CD4-positive, alpha-beta T cell (primary cell): Measurements from ENCODE around the gene SCRN1. TPM values are rescaled to one million over a fixed set of nuclear protein-coding genes. Genes with fewer than 3 reads are reported as not detected.

Source experiments
- ATAC-seq: fragments of 200-7000 bp; cut with Tn5 transposase; one replicate; pipeline ENCODE4 v1.10.0; 2022; ENCODE audit warnings: mild to moderate bottlenecking; ENCODE audit not compliant: poor library complexity
- CTCF ChIA-PET: fragments of 350-600 bp; sonication (Branson Sonifier 250); formaldehyde crosslinking; loops from one replicate; lab custom pipeline; 2021; ENCODE audit warnings: antibody characterized with exemption, inconsistent platforms; lab: Charles Lee
- POLR2A ChIA-PET: fragments of 350-600 bp; sonication (Branson Sonifier 250); formaldehyde crosslinking; loops from one replicate; lab custom pipeline; 2021; ENCODE audit warnings: antibody characterized with exemption, inconsistent platforms; lab: Charles Lee
- DNase-seq, 14 experiments: peaks; one replicate each; pipeline ENCODE4 v3.0.0-alpha.2; 2013 to 2020; ENCODE audit warnings: mixed read lengths in 2 of 14
- H3K27ac ChIP-seq, 2 donors: one replicate each; pipeline versions ENCODE4 v1.5.1 to v1.7.0; 2013; ENCODE audit warnings: low read length in 2 of 2, low read depth in 1 of 2, mild to moderate bottlenecking in 1 of 2
- H3K27me3 ChIP-seq, 2 experiments: 1 replicate in 1 of 2; 2 replicates in 1 of 2; pipeline versions ENCODE4 v1.6.1 to v1.7.0; 2013; ENCODE audit warnings: low read length in 2 of 2, control low read depth in 1 of 2, mild to moderate bottlenecking in 1 of 2, moderate library complexity in 1 of 2; ENCODE audit not compliant: insufficient read depth in 2 of 2, control insufficient read depth in 1 of 2
- H3K36me3 ChIP-seq: one replicate; pipeline ENCODE4 v1.6.1; 2013; ENCODE audit warnings: low read length, control low read depth; ENCODE audit not compliant: insufficient read depth
- H3K4me1 ChIP-seq: one replicate; pipeline ENCODE4 v1.6.1; 2013; ENCODE audit warnings: low read length, control low read depth; ENCODE audit not compliant: insufficient read depth
- H3K4me3 ChIP-seq: one replicate; pipeline ENCODE4 v1.5.1; 2013; ENCODE audit warnings: mild to moderate bottlenecking, low read length, moderate library complexity
- H3K9me3 ChIP-seq, 2 experiments: 1 replicate in 1 of 2; 2 replicates in 1 of 2; pipeline versions ENCODE4 v1.6.1 to v1.7.0; 2013; ENCODE audit warnings: low read length in 2 of 2, mild to moderate bottlenecking in 2 of 2, control low read depth in 1 of 2, moderate library complexity in 1 of 2; ENCODE audit not compliant: control insufficient read depth in 1 of 2, insufficient read depth in 1 of 2
- H3K27ac Mint-ChIP-seq: one replicate; pipeline ENCODE4 v1.8.0; 2020; ENCODE audit warnings: mixed read lengths
- H3K27me3 Mint-ChIP-seq: one replicate; pipeline ENCODE4 v1.8.0; 2021; ENCODE audit warnings: mixed read lengths
- H3K36me3 Mint-ChIP-seq: one replicate; pipeline ENCODE4 v1.8.0; 2021; ENCODE audit warnings: low read depth, mixed read lengths
- H3K4me1 Mint-ChIP-seq: one replicate; pipeline ENCODE4 v1.8.0; 2021; ENCODE audit warnings: low read depth, mixed read lengths
- H3K4me3 Mint-ChIP-seq: one replicate; pipeline ENCODE4 v1.8.0; 2020; ENCODE audit warnings: mild to moderate bottlenecking, mixed read lengths
- H3K9me3 Mint-ChIP-seq: one replicate; pipeline ENCODE4 v1.8.0; 2020; ENCODE audit warnings: mixed read lengths
- intact Hi-C, 2 experiments: fragments of 100-400 bp; cut with DNase I in 1 of 2; cut with micrococcal nuclease in 1 of 2; formaldehyde crosslinking; loops; one replicate each; pipeline versions ENCODE4 v1.15.1 to v1.9.0; 2023 to 2025; cut with DNase I, micrococcal nuclease
- total RNA-seq, 174 experiments: library from RNA in 2 of 174; stranded (reverse) in 2 of 174; gene quantifications; one replicate each; pipeline ENCODE4 v1.2.3 and lab custom pipeline; 2021 to 2026
- TF ChIP-seq, protein P1 (sequence below): fragments of 200-600 bp; IDR thresholded peaks from one replicate; pipeline ENCODE4 v1.8.0; 2022; ENCODE audit warnings: antibody characterized with exemption, mild to moderate bottlenecking

Gene SCRN1
- total RNA-seq, 2 experiments from 2014 or later = 2.4 to 3.2 TPM

GRCh38 chr7:29919790-29920189 is 69.8 kb downstream of the SCRN1 start:
- DNase-seq = no peak
- H3K9me3 ChIP-seq = no peaks in the 10 kb centered on the region
- H3K9me3 Mint-ChIP-seq = no peaks in the 10 kb centered on the region
- H3K4me3 Mint-ChIP-seq = no peak overlapping the region
- no peaks in the 10 kb centered on the region for H3K36me3 Mint-ChIP-seq
- H3K36me3 ChIP-seq = no peaks in the 10 kb centered on the region
- TF ChIP-seq, protein P1, sequence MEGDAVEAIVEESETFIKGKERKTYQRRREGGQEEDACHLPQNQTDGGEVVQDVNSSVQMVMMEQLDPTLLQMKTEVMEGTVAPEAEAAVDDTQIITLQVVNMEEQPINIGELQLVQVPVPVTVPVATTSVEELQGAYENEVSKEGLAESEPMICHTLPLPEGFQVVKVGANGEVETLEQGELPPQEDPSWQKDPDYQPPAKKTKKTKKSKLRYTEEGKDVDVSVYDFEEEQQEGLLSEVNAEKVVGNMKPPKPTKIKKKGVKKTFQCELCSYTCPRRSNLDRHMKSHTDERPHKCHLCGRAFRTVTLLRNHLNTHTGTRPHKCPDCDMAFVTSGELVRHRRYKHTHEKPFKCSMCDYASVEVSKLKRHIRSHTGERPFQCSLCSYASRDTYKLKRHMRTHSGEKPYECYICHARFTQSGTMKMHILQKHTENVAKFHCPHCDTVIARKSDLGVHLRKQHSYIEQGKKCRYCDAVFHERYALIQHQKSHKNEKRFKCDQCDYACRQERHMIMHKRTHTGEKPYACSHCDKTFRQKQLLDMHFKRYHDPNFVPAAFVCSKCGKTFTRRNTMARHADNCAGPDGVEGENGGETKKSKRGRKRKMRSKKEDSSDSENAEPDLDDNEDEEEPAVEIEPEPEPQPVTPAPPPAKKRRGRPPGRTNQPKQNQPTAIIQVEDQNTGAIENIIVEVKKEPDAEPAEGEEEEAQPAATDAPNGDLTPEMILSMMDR = no peak
- no peak overlapping the region for H3K4me3 ChIP-seq
- ATAC-seq = no peak
- no peak overlapping the region for H3K27ac Mint-ChIP-seq
- CTCF ChIA-PET = no interaction called here
- intact Hi-C loops = loop anchor here (5.0 kb wide), 2 partner anchors 282 to 643 kb away; no protein-coding TSS in a partner anchor
- POLR2A ChIA-PET = no interaction called here
- peaks cover 4% of the 10 kb centered on the region for H3K27me3 Mint-ChIP-seq
- no peaks in the 10 kb centered on the region for H3K27me3 ChIP-seq
- H3K4me1 Mint-ChIP-seq = no peaks in the 10 kb centered on the region
- H3K27ac ChIP-seq = no peak overlapping the region
- H3K4me1 ChIP-seq = no peaks in the 10 kb centered on the region

GRCh38 chr7:29918850-29919249 is 70.8 kb downstream of the SCRN1 start:
- DNase-seq (no peak), ATAC-seq (no peak)
- Histone ChIP-seq H3K27ac (no peak overlapping the region), H3K36me3 (no peaks in the 10 kb centered on the region), H3K9me3 (no peaks in the 10 kb centered on the region), H3K4me3 (no peak overlapping the region), H3K4me1 (no peaks in the 10 kb centered on the region), H3K27me3 (peaks cover 0 to 5% of the 10 kb centered on the region in 2 experiments)
- intact Hi-C loops = loop anchor here in 1 of 2 experiments (5.0 kb wide), 1 partner anchor 282 kb away; no protein-coding TSS in a partner anchor
- Mint-ChIP-seq H3K9me3 (no peaks in the 10 kb centered on the region), H3K4me1 (no peaks in the 10 kb centered on the region), H3K4me3 (no peak overlapping the region), H3K27ac (no peak overlapping the region), H3K36me3 (no peaks in the 10 kb centered on the region), H3K27me3 (peaks cover 4% of the 10 kb centered on the region)
- TF ChIP-seq, protein P1 = no peak
- ChIA-PET POLR2A (no interaction called here), CTCF (interaction anchor here (1.2 kb wide), 1 partner anchor 11 kb away, joined by 3 read pairs; no protein-coding TSS in a partner anchor)

- H3K9me3 ChIP-seq = no peaks in the 10 kb centered on the region
- H3K4me3 ChIP-seq = no peak overlapping the region
- no peaks in the 10 kb centered on the region for H3K36me3 Mint-ChIP-seq
- H3K36me3 ChIP-seq = no peaks in the 10 kb centered on the region
- ATAC-seq (no peak), DNase-seq (no peak)
- CTCF ChIA-PET = interaction anchor here (0.6 kb wide), 1 partner anchor 10 kb away, joined by 3 read pairs; no protein-coding TSS in a partner anchor
- H3K27ac Mint-ChIP-seq = no peak overlapping the region
- H3K9me3 Mint-ChIP-seq = no peaks in the 10 kb centered on the region
- peaks cover 0 to 5% of the 10 kb centered on the region in 2 experiments for H3K27me3 ChIP-seq
- POLR2A ChIA-PET = no interaction called here
- H3K4me3 Mint-ChIP-seq = no peak overlapping the region
- no peak overlapping the region for H3K27ac ChIP-seq
- H3K27me3 Mint-ChIP-seq = peaks cover 4% of the 10 kb centered on the region
- TF ChIP-seq, protein P1 = no peak
- no peaks in the 10 kb centered on the region for H3K4me1 Mint-ChIP-seq
- no peaks in the 10 kb centered on the region for H3K4me1 ChIP-seq
- intact Hi-C loops = loop anchor here in 1 of 2 experiments (5.0 kb wide), 1 partner anchor 280 kb away; no protein-coding TSS in a partner anchor
Measured at GRCh38 chr7:29917641-29918040, 72.0 kb downstream of the SCRN1 start.
